K562 (cell line): Measurements from ENCODE around the gene C11orf98. TPM values are rescaled to one million over a fixed set of nuclear protein-coding genes. Genes with fewer than 3 reads are reported as not detected.

Experiments
- DIDO1 ChIP-seq: fragments of 450-650 bp; IDR thresholded peaks from 2 replicates; pipeline ENCODE4 v1.6.1; 2016; ENCODE audit warnings: low read depth, missing biosample characterization, missing genetic modification characterization
- KDM5B ChIP-seq: fragments of 200-600 bp; sonication (generic); IDR thresholded peaks from 2 replicates; pipeline ENCODE4 v1.6.1; 2012; ENCODE audit warnings: low read depth, mild to moderate bottlenecking, moderate library complexity, low read length, control low read depth, inconsistent platforms; ENCODE audit not compliant: insufficient replicate concordance
- KLF1 ChIP-seq: fragments of 450-650 bp; IDR thresholded peaks from 2 replicates; pipeline ENCODE4 v1.6.1; 2016; ENCODE audit warnings: missing genetic modification characterization, missing compliant biosample characterization
- NCOA2 ChIP-seq, 2 experiments: fragments of 450-650 bp; IDR thresholded peaks; 2 replicates each; pipeline ENCODE4 v1.6.1; 2018; ENCODE audit warnings: mild to moderate bottlenecking in 2 of 2, moderate library complexity in 1 of 2; ENCODE audit not compliant: partially characterized antibody in 2 of 2
- NCOA4 ChIP-seq: fragments of 450-650 bp; IDR thresholded peaks from 2 replicates; pipeline ENCODE4 v1.6.1; 2018; ENCODE audit warnings: mild to moderate bottlenecking; ENCODE audit not compliant: partially characterized antibody
- RBFOX2 ChIP-seq: fragments of 200-400 bp; formaldehyde crosslinking; IDR thresholded peaks from 2 replicates; pipeline ENCODE4 v1.6.1; 2017; ENCODE audit warnings: low read depth, mild to moderate bottlenecking, low read length, moderate library complexity
- RBM15 ChIP-seq: fragments of 200-400 bp; formaldehyde crosslinking; IDR thresholded peaks from 2 replicates; pipeline ENCODE4 v1.6.1; 2018; ENCODE audit warnings: mild to moderate bottlenecking, low read length, moderate library complexity; ENCODE audit not compliant: insufficient read depth
- SETDB1 ChIP-seq: IDR thresholded peaks from one replicate; pipeline ENCODE4 v1.6.1; 2012; ENCODE audit warnings: low read length, control low read depth, inconsistent platforms
- SOX6 ChIP-seq: fragments of 450-650 bp; IDR thresholded peaks from 2 replicates; pipeline ENCODE4 v1.6.1; 2014; ENCODE audit warnings: mild to moderate bottlenecking
- SRSF9 ChIP-seq: fragments of 200-400 bp; formaldehyde crosslinking; IDR thresholded peaks from 2 replicates; pipeline ENCODE4 v1.6.1; 2017; ENCODE audit warnings: low read depth, low read length, borderline replicate concordance
- ZFP30 ChIP-seq: fragments of 250-450 bp; sonication (Bioruptor Pico); IDR thresholded peaks from 2 replicates; pipeline ENCODE4 v1.8.0; 2022; ENCODE audit warnings: moderate library complexity, mild to moderate bottlenecking, inconsistent platforms, borderline replicate concordance
- polyA plus RNA-seq, 8 experiments: library from polyadenylated mRNA; depleted of rRNA in 4 of 8; stranded (reverse) in 5 of 8; unstranded in 3 of 8; fragments of >200 nt; fragmentation: Nextera tagmentation in 2 of 8; fragmentation: Illumina TruSeq in 1 of 8; extraction: Ambion mirVana in 2 of 8; extraction: Trizol in 1 of 8; gene quantifications; 2 replicates each; pipeline versions ENCODE4 v1.2.1 to v1.2.3, GENCODE V29; 2011 to 2014; ENCODE audit warnings: inconsistent platforms in 1 of 8, missing spikeins in 1 of 8
- total RNA-seq, 7 experiments: library from RNA; depleted of rRNA in 6 of 7; stranded (reverse); fragments of >200 nt in 6 of 7; fragmentation: Illumina TruSeq in 2 of 7; extraction: Trizol in 2 of 7; gene quantifications; 2 replicates each; pipeline versions ENCODE4 v1.2.1 to v1.2.3, GENCODE V29; 2011 to 2021; ENCODE audit warnings: low replicate concordance in 1 of 7
- TF ChIP-seq, protein P1 (sequence below), 2 experiments: fragments of 450-650 bp; formaldehyde crosslinking in 1 of 2; IDR thresholded peaks; 2 replicates each; pipeline versions ENCODE4 v1.4.0 to v1.6.1; 2014 to 2020; ENCODE audit warnings: mild to moderate bottlenecking in 2 of 2, borderline replicate concordance in 1 of 2, low read depth in 1 of 2
- TF ChIP-seq, protein P2 (sequence below), 2 experiments: fragments of 200-800 bp in 1 of 2; sonication (Bioruptor generic) in 1 of 2; sonication (generic) in 1 of 2; formaldehyde crosslinking in 1 of 2; IDR thresholded peaks in 1 of 2; conservative IDR thresholded peaks in 1 of 2; 2 replicates each; pipeline versions ENCODE4 v1.5.0 to v1.6.1; 2016 to 2020; ENCODE audit warnings: missing compliant biosample characterization in 1 of 2, missing genetic modification characterization in 1 of 2, missing genetic modification reagents in 1 of 2

C11orf98 gene
- total and polyA plus RNA-seq, 9 of the 15 experiments (the other 6 are each of a cell fraction or from before 2014, with no cell fraction given), result 103 to 352 (median 218) TPM

DNA sequence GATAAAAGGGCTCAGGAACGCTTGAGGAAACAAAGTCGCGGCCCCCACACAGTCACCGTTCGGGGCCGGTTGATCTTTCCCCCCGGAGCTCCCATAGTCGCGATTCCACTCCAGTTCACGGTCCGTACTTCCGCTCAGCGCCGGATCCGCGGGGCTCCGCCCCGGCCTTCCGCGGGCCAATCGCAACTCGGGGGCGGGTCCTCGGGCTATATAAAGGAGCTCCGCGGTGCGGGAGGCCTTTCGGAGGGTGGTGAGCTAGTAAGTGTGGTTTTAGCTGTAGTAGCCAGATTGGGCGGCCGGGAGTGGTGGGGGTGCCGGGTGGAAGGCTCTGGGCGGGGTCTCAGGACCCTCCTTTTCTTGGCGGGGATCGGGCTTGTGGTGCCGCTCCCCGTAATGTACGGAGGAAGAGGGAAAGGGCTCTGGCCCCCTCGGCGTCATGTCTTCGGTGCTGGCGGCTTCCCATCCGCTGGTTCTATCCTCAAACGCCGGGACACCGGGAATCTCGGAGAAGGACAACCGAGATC, at the start of gene C11orf98, which contains the start of gene CSKMT (continued):
- TF ChIP-seq, protein P1, sequence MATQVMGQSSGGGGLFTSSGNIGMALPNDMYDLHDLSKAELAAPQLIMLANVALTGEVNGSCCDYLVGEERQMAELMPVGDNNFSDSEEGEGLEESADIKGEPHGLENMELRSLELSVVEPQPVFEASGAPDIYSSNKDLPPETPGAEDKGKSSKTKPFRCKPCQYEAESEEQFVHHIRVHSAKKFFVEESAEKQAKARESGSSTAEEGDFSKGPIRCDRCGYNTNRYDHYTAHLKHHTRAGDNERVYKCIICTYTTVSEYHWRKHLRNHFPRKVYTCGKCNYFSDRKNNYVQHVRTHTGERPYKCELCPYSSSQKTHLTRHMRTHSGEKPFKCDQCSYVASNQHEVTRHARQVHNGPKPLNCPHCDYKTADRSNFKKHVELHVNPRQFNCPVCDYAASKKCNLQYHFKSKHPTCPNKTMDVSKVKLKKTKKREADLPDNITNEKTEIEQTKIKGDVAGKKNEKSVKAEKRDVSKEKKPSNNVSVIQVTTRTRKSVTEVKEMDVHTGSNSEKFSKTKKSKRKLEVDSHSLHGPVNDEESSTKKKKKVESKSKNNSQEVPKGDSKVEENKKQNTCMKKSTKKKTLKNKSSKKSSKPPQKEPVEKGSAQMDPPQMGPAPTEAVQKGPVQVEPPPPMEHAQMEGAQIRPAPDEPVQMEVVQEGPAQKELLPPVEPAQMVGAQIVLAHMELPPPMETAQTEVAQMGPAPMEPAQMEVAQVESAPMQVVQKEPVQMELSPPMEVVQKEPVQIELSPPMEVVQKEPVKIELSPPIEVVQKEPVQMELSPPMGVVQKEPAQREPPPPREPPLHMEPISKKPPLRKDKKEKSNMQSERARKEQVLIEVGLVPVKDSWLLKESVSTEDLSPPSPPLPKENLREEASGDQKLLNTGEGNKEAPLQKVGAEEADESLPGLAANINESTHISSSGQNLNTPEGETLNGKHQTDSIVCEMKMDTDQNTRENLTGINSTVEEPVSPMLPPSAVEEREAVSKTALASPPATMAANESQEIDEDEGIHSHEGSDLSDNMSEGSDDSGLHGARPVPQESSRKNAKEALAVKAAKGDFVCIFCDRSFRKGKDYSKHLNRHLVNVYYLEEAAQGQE (IDR thresholded peaks at IDR 0.05; ENCODE audit: borderline replicate concordance), result 0 out of 2 replicates have a peak, but pooled peaks have one; percentile 19
- TF ChIP-seq, protein P1 (CRISPR knock-in tag; IDR thresholded peaks at IDR 0.05; ENCODE audit: low read depth), result no peak; the same call in 1 of the 2 replicates
- TF ChIP-seq, protein P2, sequence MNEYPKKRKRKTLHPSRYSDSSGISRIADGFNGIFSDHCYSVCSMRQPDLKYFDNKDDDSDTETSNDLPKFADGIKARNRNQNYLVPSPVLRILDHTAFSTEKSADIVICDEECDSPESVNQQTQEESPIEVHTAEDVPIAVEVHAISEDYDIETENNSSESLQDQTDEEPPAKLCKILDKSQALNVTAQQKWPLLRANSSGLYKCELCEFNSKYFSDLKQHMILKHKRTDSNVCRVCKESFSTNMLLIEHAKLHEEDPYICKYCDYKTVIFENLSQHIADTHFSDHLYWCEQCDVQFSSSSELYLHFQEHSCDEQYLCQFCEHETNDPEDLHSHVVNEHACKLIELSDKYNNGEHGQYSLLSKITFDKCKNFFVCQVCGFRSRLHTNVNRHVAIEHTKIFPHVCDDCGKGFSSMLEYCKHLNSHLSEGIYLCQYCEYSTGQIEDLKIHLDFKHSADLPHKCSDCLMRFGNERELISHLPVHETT (CRISPR knock-in tag; conservative IDR thresholded peaks at IDR 0.05 in 1 of 2, IDR thresholded peaks at IDR 0.05 in 1 of 2), result peak in 1 of 2 experiments; percentile 49; a peak in 1 of 4 replicates
- TF ChIP-seq SETDB1, result no peak
- no peak for TF ChIP-seq RBM15
- no peak for TF ChIP-seq SRSF9
- no peak for TF ChIP-seq KLF1 (tag)
- no peak; the same call in 1 of the 2 replicates for TF ChIP-seq ZFP30 (CRISPR knock-in tag)
- no peak for TF ChIP-seq SOX6
- TF ChIP-seq RBFOX2, result peak; percentile 100
- TF ChIP-seq NCOA2 (IDR thresholded peaks at IDR 0.05; ENCODE audit: partially characterized antibody in 2 of 2), result no peak
- no peak for TF ChIP-seq DIDO1 (tag)
- TF ChIP-seq NCOA4, result no peak
- peak; percentile 99 for TF ChIP-seq KDM5B
